GM19455 (cell line): Measurements from ENCODE around the gene GBA2.

Experiments
- ATAC-seq: cut with Tn5 transposase; IDR thresholded peaks from one replicate; pipeline ENCODE4 v1.9.1; 2021; ENCODE audit not compliant: unreplicated experiment

Gene GBA2

GRCh38 chr9:35748858-35749514, at the start of gene GBA2, which contains the start of gene RGP1:
Gene GBA2 (minus strand): TSS chr9:35749228. CDS start chr9:35748704, 524 bp downstream.
Gene RGP1 (plus strand): TSS chr9:35749287. CDS start chr9:35749756, 469 bp downstream.
- ATAC-seq: peak; percentile 71

- no peak for ATAC-seq
These were observed 48.5 kb upstream of the GBA2 start for GRCh38 chr9:35797311-35798109.

- no peak for ATAC-seq
These were observed 46.7 kb upstream of the GBA2 start for GRCh38 chr9:35795695-35796094.

GRCh38 chr9:35793461-35793860, 44.4 kb upstream of the GBA2 start:
- ATAC-seq: no peak

GRCh38 chr9:35792826-35793225, 43.8 kb upstream of the GBA2 start:
- no peak for ATAC-seq

GRCh38 chr9:35792024-35792813, 43.2 kb upstream of the GBA2 start:
- no peak for ATAC-seq

GRCh38 chr9:35791297-35791921, 42.4 kb upstream of the GBA2 start, which contains the start of gene NPR2:
Gene NPR2 (plus strand): TSS chr9:35791591. CDS start chr9:35792409, 818 bp downstream.
- no peak for ATAC-seq

GRCh38 chr9:35790385-35791296, 41.6 kb upstream of the GBA2 start:
- no peak for ATAC-seq

GRCh38 chr9:35790025-35790384, 41.0 kb upstream of the GBA2 start:
- ATAC-seq: no peak

GRCh38 chr9:35789541-35789940, 40.5 kb upstream of the GBA2 start:
- no peak for ATAC-seq

GRCh38 chr9:35783418-35783817, 34.4 kb upstream of the GBA2 start:
- ATAC-seq: no peak

- no peak for ATAC-seq
These were observed 32.0 kb upstream of the GBA2 start for GRCh38 chr9:35781066-35781465.

- no peak for ATAC-seq
These were observed 29.5 kb upstream of the GBA2 start for GRCh38 chr9:35778496-35778895.

GRCh38 chr9:35776018-35776417, 27.0 kb upstream of the GBA2 start:
- no peak for ATAC-seq

GRCh38 chr9:35774907-35775635, 26.0 kb upstream of the GBA2 start:
- no peak for ATAC-seq

GRCh38 chr9:35771943-35772342, 22.9 kb upstream of the GBA2 start:
- ATAC-seq: no peak

GRCh38 chr9:35771534-35771933, 22.5 kb upstream of the GBA2 start:
- ATAC-seq: no peak

GRCh38 chr9:35771075-35771433, 22.0 kb upstream of the GBA2 start:
- no peak for ATAC-seq

- no peak for ATAC-seq
These were observed 20.7 kb upstream of the GBA2 start for GRCh38 chr9:35769763-35770162.
